GM18507 (cell line): Measurements from ENCODE around the gene SGSH.
"Not testable (repeated sequence)": the region's sequence is repeated elsewhere in the genome, so short reads cannot be mapped to it uniquely, and the experiment has no call there.

ENCODE experiments used
- DNase-seq: peaks from one replicate; pipeline ENCODE4 v3.0.0; 2011; ENCODE audit warnings: low read depth; ENCODE audit not compliant: insufficient read length; ENCODE audit errors: extremely low spot score
- FAIRE-seq: peaks from 2 replicates; lab custom pipeline; 2011; peaks lifted over from hg19 to GRCh38; lab: Jason Lieb, UNC

SGSH gene

DNA sequence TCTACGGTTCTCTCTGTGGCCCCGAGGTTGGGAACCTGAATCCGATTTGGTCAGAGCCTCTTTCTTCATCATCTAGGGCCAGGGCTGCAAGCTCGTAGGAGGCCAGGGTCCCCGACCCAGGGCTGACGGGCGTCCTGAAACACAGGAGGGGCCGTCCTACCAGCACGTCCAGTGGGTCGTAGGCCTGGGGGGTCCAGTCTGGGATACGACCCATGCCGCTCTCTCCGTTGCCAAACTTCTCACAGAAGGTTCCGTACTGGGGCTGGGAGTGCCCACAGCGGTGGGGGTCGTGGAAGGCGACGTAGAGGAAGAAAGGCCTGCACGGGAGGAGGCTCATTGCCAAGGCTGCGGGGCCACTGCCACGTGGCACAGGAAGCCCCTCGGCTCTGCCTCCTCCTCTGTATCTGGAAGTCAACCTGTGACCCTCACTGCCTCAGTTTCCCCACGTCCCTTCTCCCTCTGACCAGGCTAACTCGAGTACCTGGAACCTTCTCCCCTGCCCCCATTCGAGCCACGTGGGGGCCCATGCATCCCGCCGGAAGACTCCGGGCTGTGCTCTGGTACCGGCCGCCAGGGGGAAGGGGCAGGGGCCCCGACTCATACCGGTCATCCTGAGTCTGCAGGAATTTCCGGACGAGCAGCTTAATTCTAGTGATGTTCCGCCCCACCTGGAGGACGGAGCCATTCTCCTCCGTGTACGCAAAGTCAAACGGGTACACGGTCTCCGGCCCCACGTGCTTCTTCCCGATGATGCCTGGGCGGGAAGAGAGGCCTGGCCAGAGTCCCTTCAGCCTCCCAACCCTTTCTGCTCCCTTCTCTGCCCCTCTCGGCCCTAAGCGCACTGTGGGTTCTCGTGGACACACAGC lies 5.9 kb downstream of the SGSH start:
- FAIRE-seq (no peak), DNase-seq (no peak)

DNA sequence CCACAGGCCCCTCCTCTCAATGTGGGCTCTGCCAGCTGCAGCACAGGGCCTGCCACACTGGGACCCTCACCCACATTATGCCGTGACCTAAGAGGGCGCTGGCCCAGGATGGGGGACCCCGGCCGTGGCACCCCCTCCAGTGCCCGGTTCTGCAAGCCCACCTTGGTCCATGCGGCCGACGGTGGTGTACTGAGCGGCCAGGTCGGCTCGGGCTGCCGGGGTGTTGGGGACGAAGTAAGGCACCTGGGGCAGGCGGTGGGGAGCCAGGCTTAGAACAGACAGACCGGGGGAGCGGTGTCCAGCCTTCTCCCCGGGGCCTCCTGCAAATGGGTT lies 6.5 kb downstream of the SGSH start:
- no peak for DNase-seq

DNA sequence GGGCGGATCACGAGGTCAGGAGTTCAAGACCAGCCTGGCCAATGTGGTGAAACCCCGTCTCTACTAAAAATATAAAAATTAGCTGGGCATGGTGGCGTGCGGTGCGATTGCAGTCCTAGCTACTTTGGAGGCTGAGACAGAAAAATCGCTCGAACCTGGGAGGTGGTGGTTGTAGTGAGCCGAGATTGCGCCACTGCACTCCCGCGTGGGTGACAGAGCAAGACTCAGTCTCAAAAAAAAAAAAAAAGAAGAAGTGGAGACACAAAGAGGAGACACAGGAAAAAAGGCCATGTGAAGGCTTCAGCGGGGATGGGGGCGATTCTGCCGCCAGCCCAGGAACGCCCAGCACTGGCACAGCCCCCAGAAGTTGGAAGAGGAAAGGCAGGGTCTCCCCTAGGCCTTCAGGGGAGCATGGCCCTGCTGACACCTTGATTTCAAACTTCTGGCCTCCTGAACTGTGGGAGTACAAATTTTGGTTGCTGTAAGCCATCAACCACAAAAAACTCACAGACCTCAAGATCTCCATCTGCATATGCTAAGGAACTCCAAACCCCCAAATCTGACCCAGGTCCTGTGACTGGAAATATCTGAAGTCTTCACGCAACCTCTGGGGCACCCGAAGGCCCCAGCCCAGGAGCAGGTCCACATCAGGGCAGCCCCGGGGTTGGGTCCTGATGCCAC lies 7.0 kb downstream of the SGSH start:
- no peak for DNase-seq
- no peak for FAIRE-seq

More for the DNA sequence above, 6.5 kb downstream of the SGSH start:
- no peak for FAIRE-seq

DNA sequence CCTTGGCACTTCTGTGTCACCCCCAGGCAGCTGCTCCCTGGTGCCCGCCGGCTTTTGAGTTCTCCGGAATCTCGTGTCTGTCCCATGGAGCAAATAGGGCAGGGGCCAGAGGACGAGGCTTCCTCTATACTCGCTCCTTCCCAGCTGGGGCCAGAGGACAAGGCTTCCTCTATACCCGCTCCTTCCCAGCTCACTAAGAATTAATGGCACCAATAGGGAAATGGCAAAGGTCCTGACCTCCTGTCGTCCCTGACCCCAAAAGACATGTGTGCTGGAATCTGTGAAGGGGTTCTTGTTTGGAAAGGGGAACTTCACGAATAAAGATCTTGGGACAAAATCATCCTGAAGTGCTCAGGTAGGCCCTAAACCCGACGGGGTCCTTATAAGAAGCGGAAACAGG lies 7.6 kb downstream of the SGSH start:
- DNase-seq (no peak), FAIRE-seq (no peak)

DNA sequence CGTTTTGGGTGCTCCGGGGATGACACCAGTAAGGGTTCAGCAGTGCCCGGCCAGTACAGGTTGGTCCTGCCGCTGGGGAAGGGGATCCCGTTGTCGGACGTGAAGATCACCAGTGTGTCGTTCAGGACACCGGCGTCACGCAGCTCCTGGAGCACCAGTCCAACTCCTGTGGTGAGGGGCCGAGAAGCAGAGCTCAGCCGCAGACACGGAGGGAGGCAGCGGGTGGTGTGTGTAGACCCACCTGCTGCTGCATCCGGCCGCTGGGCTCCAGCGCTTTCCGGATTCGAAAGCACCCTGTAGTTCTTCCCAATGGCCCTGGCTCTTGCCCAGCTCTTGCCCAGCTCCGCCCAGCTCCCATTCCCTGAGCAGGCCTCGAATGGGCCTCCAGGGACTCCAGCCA lies 8.0 kb downstream of the SGSH start:
- FAIRE-seq (no peak), DNase-seq (no peak)

DNA sequence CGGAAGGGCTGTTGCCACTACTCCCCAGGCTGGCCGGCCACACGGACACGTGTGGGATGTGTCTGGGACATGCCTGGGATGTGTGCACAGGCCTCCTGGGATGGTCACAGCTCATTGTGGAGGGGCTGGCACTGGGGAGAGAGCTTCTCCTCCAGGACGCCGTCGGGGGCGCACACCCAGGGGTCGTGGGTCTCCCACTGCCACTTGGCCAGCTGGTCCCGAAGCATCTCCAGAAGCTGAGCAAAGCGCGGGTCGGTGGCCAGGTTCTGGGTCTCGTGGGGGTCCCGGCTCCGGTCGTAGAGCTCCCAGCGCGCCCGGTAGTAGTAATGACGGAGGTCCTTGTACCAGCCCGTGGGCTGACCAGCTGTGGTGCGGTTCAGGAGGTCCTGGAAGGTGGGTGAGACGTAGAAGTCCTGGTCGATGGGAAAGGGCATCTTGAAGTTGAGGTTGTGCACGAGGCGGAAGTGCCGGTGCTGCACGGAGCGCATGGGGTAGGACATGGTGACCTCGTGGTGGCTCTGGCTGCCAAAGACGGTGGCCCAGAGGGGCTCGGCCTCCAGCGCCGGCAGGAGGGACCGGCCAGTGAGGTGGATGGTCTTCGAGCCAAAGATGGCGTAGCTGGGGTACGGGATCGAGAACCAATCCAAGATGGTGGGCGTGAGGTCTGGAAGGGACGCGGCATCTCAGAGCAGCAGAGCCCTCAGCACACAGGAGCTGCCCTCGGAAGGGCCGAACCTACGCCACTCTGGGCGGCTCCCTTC lies 9.6 kb downstream of the SGSH start:
- DNase-seq = no peak
- FAIRE-seq = no peak

DNA sequence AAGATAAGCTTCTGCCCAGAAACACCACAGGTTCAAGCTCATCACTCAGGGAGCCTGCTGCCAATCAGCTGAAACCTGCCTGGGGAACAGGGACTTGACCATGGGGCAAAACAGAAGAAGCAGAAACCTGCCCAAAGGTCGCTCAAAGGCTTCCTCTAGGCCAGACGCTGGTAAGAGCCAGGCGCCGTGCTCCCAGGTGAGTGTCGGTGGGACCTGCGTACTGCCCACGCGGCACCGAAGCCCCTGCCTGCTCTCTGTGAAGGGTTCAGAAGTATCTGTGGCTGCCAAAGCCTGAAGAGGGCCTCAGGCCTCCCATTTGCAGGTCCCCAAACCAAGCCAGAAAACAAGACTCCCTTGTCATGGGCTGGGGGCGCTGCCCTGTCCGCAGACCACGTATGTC lies 10.4 kb downstream of the SGSH start:
- FAIRE-seq = no peak

DNA sequence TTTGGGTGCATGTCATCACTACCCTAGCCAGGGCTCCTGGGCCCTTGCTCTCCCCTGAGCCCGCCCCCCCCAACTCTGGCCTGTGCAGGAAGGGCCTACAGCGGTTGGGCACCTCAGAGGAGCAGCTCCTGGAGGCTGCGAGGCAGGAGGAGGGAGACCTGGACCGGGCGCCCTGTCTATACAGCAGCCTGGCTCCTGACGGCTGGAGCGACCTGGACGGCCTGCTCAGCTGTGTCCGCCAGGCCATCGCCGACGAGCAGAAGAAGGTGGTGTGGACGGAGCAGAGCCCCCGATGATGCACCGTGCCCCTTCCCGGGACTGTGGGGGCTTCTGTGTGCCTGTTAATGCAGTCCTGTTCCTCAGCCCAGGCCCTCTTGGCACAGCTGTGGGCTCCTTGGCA lies 12.1 kb downstream of the SGSH start:
- FAIRE-seq (no peak), DNase-seq (no peak)

More for the DNA sequence above, 10.4 kb downstream of the SGSH start:
- no peak for DNase-seq

DNA sequence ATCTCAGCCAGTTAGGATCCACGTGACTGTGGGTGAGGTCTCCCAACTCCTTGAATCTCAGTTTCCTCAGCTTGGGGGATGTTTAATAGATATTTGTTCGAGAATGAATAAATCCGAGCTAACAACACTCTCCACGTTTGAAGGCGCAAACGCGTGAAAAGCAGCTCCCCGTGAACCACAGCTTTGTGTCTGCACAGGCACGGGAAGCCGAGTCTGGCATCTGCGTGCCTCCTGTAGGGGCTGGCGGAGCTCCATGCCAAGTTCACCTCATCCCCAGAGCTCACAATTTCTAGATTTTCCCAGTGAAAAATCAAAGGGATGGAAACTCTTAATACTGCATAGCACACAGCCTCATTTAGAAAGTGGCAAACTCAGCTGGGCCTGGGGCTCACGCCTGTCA lies 14.3 kb downstream of the SGSH start:
- no peak for FAIRE-seq
- DNase-seq = no peak

DNA sequence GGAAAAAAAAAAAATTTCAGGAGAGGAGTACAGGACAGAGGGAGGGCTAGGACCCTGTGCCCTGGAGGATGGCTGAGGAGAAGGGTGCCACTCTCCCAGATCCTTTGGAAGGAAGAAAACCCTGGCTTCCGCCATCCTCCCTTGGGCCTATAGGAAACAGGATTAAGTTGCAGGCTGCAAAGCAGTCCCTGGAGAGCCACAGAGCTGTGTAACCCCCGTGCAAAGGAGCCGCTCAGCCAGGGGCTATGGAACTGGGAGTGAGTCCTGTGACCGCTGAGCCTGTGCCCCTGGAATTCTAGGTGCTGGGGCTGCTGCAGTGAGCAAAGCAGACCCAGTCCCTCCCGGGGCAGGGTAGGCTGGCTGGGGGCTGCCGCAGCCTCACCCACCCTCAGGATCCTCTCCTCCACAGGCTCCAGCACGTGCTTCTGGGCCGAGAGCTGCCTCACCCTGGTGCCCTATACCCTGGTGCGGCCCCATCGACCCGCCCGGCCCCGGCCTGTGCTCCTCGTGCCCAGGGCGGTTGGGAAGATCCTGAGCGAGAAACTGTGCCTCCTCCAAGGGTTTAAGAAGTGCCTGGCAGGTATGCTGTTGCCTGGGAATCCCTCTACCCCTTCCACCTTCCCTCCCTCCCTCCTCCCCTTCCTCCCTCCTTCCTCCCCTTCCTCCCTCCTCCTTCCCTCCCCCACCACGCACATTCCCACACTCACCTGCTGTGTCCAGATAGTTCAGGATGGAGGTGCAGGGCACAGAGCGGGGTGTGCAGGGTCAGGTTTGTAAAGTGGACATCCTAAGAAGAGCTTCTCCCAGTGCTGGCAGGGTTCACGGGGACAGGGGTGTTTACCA lies 15.3 kb downstream of the SGSH start:
- DNase-seq (no peak), FAIRE-seq (no peak)

DNA sequence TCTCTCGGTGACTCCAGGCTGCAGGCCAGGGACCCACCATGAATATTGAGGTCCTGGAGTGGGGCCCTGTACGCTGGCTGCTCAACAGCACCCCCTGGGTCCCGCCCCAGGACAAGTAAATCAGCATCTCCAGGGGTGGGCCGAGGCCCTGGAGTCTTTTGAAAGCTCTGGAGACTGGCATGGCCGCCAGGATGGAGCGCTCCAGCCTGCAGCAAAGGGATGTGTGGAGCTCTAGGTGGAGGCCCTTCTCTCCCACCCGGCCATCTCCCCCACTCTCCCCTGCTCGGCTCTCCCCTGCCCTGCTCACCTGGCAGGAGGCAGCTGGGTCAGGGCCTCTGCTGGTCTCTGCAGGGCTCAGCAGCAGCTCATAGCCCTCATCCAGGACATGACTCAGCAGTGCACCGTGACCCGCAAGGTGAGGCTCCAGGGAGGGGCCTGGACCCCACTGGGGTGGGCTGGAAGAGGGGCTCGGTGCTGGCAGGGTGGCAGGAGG lies 16.6 kb downstream of the SGSH start:
- FAIRE-seq (no peak), DNase-seq (no peak)

DNA sequence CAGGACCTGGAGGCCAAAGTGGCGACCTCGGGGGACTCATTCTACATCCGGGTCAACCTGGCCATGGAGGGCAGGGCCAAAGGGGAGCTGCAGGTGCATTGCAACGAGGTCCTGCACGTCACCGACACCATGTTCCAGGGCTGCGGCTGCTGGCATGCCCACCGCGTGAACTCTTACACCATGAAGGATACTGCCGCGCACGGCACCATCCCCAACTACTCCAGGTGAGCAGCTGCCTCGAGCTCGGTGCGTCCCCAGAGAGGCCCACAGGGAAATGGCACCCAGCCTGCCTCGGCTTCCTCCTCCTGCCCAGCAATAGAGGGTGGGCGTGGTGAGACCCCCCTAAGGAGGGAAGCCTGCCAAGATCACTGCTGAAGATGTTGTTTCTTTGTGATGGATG lies 17.9 kb downstream of the SGSH start:
- DNase-seq = no peak
- FAIRE-seq = no peak

DNA sequence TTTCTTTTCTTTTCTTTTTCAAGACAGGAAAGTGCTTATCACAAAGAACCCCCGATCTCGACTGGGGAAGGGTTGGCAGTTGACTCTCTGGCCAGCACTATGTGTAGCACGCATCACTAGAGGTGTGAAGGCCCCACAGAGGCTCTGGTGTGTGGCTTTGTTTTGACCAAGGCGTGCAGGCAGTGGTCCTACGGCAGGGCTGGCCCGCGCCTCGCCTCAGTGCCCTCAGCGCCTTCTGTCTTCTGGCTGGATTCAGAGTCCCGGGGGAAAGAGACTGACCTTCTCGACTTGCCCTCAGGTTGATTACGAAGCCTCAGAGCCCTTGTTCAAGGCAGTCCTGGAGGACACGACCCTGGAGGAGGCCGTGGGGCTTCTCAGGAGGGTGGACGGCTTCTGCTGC lies 18.7 kb downstream of the SGSH start:
- FAIRE-seq = no peak
- no peak for DNase-seq

DNA sequence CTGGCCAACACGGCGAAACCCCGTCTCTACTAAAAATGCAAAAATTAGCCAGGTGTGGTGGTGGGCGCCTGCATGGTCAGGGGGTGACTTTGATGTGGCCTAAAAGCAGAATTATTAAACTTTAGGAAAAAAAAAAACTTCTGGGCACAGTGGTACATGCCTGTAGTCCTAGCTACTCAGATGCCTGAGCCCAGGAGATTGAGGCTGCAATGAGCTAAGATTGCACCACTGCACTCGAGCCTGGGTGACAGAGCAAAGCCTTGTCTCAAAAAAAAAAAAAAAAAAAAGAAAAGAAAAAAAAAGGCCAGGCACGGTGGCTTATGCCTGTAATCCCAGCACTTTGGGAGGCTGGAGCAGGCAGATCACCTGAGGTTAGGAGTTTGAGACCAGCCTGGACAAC lies 20.8 kb downstream of the SGSH start:
- FAIRE-seq, DNase-seq: not testable (repeated sequence)

DNA sequence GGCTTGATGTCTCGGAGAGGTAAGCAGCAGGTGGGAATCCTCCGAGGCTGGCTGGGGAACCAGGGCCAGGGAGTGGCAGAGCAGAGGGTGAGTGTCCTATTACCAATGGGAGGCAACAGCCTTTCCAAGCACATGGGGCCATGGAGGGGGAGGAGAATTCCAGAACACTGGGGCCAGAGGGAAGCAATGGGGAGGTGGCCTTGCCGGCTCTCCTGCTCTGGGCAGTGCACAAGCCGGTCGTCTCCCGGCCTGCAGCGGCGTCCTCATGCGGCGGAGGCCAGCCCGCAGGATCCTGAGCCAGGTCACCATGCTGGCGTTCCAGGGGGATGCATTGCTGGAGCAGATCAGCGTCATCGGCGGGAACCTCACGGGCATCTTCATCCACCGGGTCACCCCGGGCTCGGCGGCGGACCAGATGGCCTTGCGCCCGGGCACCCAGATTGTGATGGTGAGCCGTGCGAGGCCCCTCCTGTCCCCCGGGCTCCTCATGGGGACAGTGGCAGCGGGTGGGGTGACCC lies 21.9 kb downstream of the SGSH start:
- DNase-seq (no peak), FAIRE-seq (no peak)

DNA sequence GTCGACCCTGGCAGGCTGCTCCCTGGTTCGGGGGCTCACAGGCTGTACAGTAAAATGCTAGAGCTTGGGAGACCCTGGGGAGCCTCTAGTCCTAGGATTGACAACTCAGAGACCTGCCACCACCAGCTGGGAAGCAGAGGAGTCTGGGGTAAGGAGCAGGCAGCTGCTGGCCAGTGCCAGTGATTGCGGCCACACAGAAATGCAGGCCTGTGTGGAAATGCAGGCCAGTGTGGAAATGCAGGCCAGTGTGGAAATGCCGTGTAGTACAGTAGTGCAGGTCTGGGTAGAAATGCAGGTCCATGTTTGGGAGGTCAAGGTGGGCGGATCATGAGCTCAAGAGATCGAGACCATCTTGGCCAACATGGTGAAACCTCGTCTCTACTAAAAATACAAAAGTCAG lies 23.5 kb downstream of the SGSH start:
- FAIRE-seq (no peak), DNase-seq (no peak)

DNA sequence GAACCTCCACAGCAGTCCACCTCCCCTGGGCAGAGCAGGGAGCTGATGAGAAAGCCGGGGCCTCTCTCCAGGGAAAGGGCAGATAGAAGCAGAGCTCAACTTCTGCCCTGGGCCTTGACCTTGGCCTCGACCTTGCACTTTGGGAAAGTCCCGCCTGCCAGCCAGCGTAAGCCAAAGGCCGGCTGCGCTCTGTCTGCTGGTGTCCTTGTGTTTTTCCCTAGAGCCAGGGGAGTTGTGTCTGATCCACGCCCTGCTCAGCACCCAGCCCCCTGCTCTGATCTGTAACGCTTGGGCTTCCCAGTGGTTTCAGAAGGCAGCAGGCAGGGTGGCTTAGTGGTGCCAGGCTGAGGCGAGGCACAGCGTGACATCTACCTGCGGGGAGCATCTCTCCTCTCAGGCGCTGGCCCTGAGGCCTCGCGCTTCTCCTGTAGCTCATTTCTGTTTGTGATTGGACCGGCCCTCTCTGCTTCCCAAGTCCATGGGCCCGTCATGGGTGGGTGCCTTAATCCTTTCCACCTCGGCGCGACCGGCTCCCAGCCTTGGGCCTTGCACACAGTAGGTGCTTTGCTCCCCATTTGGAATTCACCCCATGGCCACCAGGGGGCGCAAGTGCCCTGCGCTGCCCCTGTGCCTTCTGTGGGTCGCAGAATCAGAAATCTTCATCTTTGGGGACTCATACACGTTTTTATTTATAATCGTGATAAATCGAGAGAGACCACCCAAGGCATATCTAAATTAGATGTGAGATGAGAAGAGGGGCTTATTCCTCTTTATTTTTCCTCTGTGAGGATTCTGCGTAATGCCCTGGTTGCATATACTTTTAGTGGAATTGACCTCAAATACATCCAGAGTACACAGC lies 24.2 kb downstream of the SGSH start:
- FAIRE-seq (peak; percentile 41), DNase-seq (peak; percentile 38)

DNA sequence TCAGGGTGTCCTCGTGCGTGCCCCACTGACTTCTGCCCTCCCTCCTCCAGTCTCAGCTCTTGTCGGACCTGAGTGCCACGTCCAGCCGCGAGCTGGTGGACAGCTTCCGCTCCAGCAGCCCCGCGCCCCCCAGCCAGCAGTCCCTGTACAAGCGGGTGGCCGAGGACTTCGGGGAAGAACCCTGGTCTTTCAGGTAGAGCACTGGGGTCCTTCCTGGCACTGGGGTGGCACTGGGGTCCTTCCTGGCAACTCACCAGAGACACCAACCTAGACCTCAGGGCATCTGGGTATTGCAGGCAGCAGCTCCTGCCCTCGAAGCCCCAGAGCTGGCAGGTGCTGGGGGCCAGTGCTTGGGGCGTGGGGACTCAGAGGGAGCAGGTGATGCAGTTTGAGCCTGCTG lies 25.0 kb downstream of the SGSH start:
- no peak for FAIRE-seq
- DNase-seq = no peak
